Measurements from ENCODE around the gene ADTRP. TPM values are rescaled to one million over a fixed set of nuclear protein-coding genes. Genes with fewer than 3 reads are reported as not detected.

Gene ADTRP
- total RNA-seq, 1 donor from 2014 or later, result not detected

DNA sequence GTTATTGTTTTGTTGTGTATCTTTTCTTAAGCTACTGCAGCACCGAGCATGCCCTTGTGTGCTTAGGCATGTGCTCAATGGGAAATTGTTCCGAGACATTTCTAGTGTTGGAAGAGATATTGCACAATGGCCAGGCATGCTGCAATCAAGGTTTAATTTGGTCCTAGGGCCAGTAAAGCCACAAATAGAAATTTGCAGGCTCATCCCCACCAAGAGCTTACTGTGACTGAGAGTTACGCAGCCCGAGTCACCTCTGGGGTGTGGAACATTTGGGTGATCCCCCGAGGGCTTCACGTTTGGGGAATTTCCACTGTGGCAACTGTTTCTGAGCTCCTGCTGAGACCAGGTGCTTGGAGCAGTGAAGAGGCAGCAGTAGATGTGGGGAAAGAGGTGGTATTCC, 65.8 kb downstream of the ADTRP start:
- no peak overlapping the region for H3K27ac ChIP-seq
- H3K36me3 ChIP-seq, result no peaks in the 10 kb centered on the region
- TF ChIP-seq, protein P1, sequence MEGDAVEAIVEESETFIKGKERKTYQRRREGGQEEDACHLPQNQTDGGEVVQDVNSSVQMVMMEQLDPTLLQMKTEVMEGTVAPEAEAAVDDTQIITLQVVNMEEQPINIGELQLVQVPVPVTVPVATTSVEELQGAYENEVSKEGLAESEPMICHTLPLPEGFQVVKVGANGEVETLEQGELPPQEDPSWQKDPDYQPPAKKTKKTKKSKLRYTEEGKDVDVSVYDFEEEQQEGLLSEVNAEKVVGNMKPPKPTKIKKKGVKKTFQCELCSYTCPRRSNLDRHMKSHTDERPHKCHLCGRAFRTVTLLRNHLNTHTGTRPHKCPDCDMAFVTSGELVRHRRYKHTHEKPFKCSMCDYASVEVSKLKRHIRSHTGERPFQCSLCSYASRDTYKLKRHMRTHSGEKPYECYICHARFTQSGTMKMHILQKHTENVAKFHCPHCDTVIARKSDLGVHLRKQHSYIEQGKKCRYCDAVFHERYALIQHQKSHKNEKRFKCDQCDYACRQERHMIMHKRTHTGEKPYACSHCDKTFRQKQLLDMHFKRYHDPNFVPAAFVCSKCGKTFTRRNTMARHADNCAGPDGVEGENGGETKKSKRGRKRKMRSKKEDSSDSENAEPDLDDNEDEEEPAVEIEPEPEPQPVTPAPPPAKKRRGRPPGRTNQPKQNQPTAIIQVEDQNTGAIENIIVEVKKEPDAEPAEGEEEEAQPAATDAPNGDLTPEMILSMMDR (IDR thresholded peaks at IDR 0.05), result no peak
- TF ChIP-seq POLR2A (IDR thresholded peaks at IDR 0.05) (no peak), POLR2AphosphoS5 (IDR thresholded peaks at IDR 0.05; ENCODE audit: insufficient read depth in 1 of 2, low read depth in 1 of 2) (peak in 1 of 2 donors; percentile 70)
- no peaks in the 10 kb centered on the region for H3K9me3 ChIP-seq
- intact Hi-C loops (cut with DNase I), result no loop called here
- no peaks in the 10 kb centered on the region for H3K27me3 ChIP-seq
- DNase-seq (ENCODE audit: extremely low spot score in 2 of 2), result no peak
- H3K4me3 ChIP-seq, result no peak overlapping the region
- H3K4me1 ChIP-seq, result peaks cover 19% of the 10 kb centered on the region

DNA sequence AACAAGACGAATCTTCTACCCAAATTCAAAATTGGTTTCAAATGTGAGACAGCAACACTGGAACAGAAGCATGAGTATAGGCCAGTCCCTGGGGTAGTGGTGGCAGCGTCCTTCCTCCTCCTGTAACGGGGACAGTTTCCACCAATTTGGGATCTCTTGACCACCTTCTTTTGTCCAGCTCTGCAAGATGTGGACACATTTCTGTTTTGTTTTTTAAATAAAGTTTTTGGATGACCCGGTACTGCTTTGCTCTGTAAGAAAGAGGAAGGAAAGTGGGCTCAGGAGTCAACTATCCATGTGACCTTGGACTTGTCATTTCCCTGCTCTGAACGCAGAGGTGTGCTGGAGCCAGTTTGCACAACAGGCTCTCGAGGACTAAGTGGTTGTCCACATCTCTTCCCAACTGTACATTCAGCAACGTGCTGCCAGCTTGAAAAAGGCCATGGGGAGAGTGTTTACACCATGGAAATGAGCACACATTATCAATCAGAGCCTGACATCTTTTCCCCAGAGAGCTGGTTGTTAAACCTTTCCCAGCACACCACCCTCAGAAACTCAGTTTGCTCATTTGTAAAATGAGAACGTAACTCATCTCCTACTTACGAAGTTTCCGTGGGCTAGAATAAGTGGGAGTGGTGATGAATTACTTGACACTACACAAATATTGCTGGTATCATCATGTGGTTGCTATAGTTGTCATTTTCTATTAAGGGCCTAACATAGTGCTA, 66.5 kb downstream of the ADTRP start:
- intact Hi-C loops (cut with DNase I), result no loop called here
- H3K27ac ChIP-seq, result no peak overlapping the region

DNA sequence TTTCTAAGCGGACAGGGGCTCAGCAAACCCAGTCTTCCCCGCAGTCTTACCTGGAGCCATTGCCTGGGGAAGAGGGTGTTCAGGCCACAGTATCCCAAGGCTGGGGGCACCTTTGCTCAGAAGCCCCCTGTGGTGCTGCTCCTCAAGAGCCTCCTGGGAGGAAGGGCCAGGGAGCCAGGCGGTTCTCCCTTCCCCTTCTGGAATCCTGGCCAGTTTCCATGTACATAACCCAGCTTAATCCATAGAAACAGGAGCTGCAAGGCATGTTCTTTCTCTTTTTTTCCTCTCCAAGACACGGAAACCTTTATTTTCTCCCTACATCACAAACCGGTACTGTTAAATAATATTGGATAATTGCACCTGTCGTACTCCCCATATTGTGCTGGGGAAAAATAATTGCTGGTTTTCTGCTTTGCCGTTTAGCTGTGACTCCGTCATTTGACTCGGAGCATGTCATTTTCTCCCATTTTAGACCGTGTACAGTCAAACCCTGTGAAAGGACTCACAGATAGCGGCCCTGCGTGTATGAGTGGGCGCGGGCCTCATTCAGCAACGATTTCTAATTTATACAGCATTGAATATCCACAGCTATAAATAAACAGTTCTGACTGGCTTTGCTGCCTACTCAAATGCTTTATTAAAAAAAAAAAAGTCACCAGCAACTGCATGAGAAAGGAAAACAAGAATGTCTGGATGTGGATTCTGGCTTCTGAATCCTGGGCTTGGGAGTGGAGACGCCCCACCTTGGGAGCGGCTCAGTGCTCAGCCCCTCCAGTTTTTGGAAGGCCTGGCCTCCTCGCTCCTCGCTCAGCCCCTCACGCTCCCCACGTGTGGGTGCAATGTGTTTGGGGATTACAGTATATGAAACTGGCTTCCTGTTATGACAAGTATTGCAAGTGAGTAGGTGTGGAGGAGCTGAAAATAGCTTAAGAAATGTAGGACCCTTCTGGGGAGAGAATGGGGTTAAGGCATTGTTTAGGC, 67.3 kb downstream of the ADTRP start:
- intact Hi-C loops (cut with DNase I), result no loop called here
- H3K4me1 ChIP-seq, result peaks cover 19% of the 10 kb centered on the region
- no peaks in the 10 kb centered on the region for H3K27me3 ChIP-seq
- H3K4me3 ChIP-seq, result no peak overlapping the region
- H3K9me3 ChIP-seq, result no peaks in the 10 kb centered on the region
- DNase-seq (ENCODE audit: extremely low spot score in 2 of 2), result no peak
- no peak for TF ChIP-seq POLR2AphosphoS5 (IDR thresholded peaks at IDR 0.05; ENCODE audit: insufficient read depth in 1 of 2, low read depth in 1 of 2)
- TF ChIP-seq, protein P1 (IDR thresholded peaks at IDR 0.05), result no peak
- TF ChIP-seq POLR2A (IDR thresholded peaks at IDR 0.05), result no peak
- H3K36me3 ChIP-seq, result no peaks in the 10 kb centered on the region
- no peak overlapping the region for H3K27ac ChIP-seq

More for the DNA sequence above, 66.5 kb downstream of the ADTRP start:
- DNase-seq (ENCODE audit: extremely low spot score in 2 of 2), result no peak
- no peaks in the 10 kb centered on the region for H3K27me3 ChIP-seq
- no peak overlapping the region for H3K4me3 ChIP-seq
- H3K36me3 ChIP-seq, result no peaks in the 10 kb centered on the region
- TF ChIP-seq POLR2AphosphoS5 (IDR thresholded peaks at IDR 0.05; ENCODE audit: insufficient read depth in 1 of 2, low read depth in 1 of 2) (no peak), POLR2A (IDR thresholded peaks at IDR 0.05) (no peak)
- TF ChIP-seq, protein P1 (IDR thresholded peaks at IDR 0.05), result no peak
- no peaks in the 10 kb centered on the region for H3K9me3 ChIP-seq
- peaks cover 19% of the 10 kb centered on the region for H3K4me1 ChIP-seq

DNA sequence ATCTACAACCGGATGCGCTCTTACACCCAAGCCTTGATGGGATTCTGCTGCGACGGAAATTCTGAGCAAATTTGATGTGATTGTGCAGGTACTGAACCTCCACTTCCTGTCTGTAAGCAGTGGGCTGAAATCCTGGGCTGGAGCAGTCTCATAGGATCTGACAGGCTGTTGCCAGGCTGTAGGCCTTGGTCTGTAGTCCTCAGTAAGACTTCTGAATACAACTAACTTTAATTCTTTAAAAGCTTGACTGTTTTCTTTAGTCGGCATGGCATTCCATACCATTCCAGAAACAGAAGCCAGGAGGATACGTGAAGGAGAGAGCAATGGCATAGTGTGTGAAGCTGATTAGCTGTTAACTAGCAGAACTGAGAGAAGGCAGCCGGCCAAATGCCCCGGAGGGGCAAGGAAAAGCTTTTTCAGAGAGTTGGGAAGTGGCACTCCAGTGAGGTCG, 68.3 kb downstream of the ADTRP start:
- no peaks in the 10 kb centered on the region for H3K27me3 ChIP-seq
- DNase-seq (ENCODE audit: extremely low spot score in 2 of 2), result no peak
- intact Hi-C loops (cut with DNase I), result no loop called here
- H3K4me3 ChIP-seq, result no peak overlapping the region
- H3K36me3 ChIP-seq, result no peaks in the 10 kb centered on the region
- H3K9me3 ChIP-seq, result no peaks in the 10 kb centered on the region
- TF ChIP-seq POLR2A (IDR thresholded peaks at IDR 0.05) (no peak), POLR2AphosphoS5 (IDR thresholded peaks at IDR 0.05; ENCODE audit: insufficient read depth in 1 of 2, low read depth in 1 of 2) (no peak)
- TF ChIP-seq, protein P1 (IDR thresholded peaks at IDR 0.05), result no peak
- no peak overlapping the region for H3K27ac ChIP-seq
- H3K4me1 ChIP-seq, result peaks cover 19% of the 10 kb centered on the region
